Stimulated activated naive CD8-positive, alpha-beta T cell treated with anti-CD3 and anti-CD28 coated beads, Interleukin-15, Interleukin-2, amounts not matched to agents 100 ng/mL and 50 ng/mL, for 24 hours (primary cell): ENCODE results near the gene KIAA1671.

Experiments used
- H3K27ac Mint-ChIP-seq: one replicate; pipeline ENCODE4 v1.8.0; 2021; ENCODE audit warnings: mild to moderate bottlenecking, mixed read lengths
- H3K27me3 Mint-ChIP-seq: one replicate; pipeline ENCODE4 v1.8.0; 2021; ENCODE audit warnings: mixed read lengths
- H3K36me3 Mint-ChIP-seq: one replicate; pipeline ENCODE4 v1.8.0; 2021; ENCODE audit warnings: low read depth, mixed read lengths
- H3K4me1 Mint-ChIP-seq: one replicate; pipeline ENCODE4 v1.8.0; 2021; ENCODE audit warnings: low read depth, mixed read lengths
- H3K4me3 Mint-ChIP-seq: one replicate; pipeline ENCODE4 v1.8.0; 2021; ENCODE audit warnings: mild to moderate bottlenecking, mixed read lengths
- H3K9me3 Mint-ChIP-seq: one replicate; pipeline ENCODE4 v1.8.0; 2021; ENCODE audit warnings: mixed read lengths

The KIAA1671 gene

GRCh38 chr22:25064894-25065560 is 112.5 kb downstream of the KIAA1671 start:
- Mint-ChIP-seq H3K27me3 (no peaks in the 10 kb centered on the region), H3K36me3 (no peaks in the 10 kb centered on the region), H3K27ac (peak overlapping the region; percentile 40), H3K9me3 (no peaks in the 10 kb centered on the region), H3K4me1 (peaks cover 88% of the 10 kb centered on the region), H3K4me3 (no peak overlapping the region)

DNA sequence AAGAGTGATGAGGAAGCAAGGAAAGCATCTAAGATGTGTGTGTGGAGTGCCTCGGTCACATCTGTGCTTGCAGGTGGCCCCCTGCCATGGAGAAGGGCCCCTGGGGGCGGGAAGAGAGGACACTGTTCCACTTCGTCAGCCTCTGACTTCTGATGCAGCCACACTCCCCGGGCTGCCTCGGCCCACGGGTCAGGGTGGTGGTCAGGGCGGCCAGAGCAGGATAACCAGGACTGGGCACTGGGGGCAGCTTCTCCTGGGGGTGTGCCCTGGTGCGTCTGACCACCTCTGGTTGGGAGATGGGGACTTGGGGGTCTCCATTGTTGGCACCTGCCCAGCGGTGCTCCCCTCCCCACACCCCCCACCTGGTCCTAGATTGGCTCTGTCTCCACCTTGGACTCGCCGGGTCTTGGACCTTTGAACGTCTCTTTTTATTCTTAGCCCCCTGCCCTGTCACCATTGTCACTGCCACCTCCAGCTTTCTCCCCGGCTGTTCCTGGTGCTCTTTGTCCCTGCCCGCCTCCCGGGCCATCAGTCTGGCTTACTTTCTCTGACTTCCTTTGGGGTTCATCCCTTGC is 114.4 kb downstream of the KIAA1671 start:
- H3K4me1 Mint-ChIP-seq, result peaks cover 88% of the 10 kb centered on the region

DNA sequence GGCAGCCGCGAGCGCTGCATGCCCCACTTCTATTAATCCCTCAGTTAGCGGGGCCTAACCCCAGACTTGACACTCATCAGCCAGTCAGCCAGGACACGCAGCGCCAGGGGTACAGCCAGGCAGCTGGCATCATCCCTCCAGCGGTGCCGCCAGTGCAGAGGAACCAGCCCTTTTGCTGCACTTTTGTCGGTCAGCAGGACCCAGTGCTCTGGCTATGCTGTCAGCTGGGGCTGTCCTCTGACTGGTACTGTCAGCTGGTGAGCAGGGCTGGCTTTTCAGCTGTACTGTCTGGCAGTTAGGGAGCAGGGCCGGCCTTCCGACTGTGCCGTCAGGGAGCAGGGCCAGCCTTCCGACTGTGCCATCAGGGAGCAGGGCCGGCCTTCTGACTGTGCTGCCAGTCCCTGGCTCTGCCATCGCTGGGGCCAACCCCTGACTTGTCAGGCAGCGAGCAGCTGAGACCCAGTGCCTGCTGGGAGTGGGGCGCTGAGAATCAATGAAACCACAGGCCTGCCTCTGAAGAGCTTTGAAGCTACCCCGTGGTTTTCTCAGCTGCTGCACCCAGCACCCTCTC is 115.4 kb downstream of the KIAA1671 start:
- no peaks in the 10 kb centered on the region for H3K27me3 Mint-ChIP-seq

More for the DNA sequence above, 114.4 kb downstream of the KIAA1671 start:
- Mint-ChIP-seq H3K27me3 (no peaks in the 10 kb centered on the region), H3K9me3 (no peaks in the 10 kb centered on the region), H3K36me3 (no peaks in the 10 kb centered on the region), H3K27ac (peak overlapping the region; percentile 90), H3K4me3 (peak overlapping the region; percentile 84)

GRCh38 chr22:25068707-25069106 is 116.2 kb downstream of the KIAA1671 start:
- Mint-ChIP-seq H3K4me1 (peaks cover 86% of the 10 kb centered on the region), H3K4me3 (peak overlapping the region; percentile 84), H3K36me3 (no peaks in the 10 kb centered on the region), H3K9me3 (no peaks in the 10 kb centered on the region), H3K27me3 (no peaks in the 10 kb centered on the region), H3K27ac (peak overlapping the region; percentile 90)

More for the DNA sequence above, 115.4 kb downstream of the KIAA1671 start:
- no peaks in the 10 kb centered on the region for H3K36me3 Mint-ChIP-seq
- peak overlapping the region; percentile 84 for H3K4me3 Mint-ChIP-seq
- peaks cover 88% of the 10 kb centered on the region for H3K4me1 Mint-ChIP-seq
- H3K27ac Mint-ChIP-seq, result peak overlapping the region; percentile 90
- H3K9me3 Mint-ChIP-seq, result no peaks in the 10 kb centered on the region

DNA sequence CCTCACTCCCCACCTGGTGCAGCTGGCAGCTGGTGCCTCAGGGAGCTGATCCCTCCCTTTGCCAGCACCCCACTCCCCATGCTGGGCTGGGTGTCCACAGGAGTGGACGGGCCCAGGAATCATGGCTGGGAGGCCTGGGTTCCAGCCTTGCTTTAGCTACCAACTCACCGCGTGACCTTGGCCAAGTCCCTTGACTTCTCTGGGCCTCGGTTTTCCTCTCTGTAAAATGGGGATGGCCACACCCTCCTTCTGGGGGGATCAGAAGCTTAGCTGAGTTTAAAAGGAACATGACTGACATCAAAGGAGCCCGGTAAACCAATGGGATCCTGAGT is 116.9 kb downstream of the KIAA1671 start:
- H3K9me3 Mint-ChIP-seq, result no peaks in the 10 kb centered on the region
- H3K4me1 Mint-ChIP-seq, result peaks cover 83% of the 10 kb centered on the region
- H3K4me3 Mint-ChIP-seq, result peak overlapping the region; percentile 84
- H3K27ac Mint-ChIP-seq, result peak overlapping the region; percentile 89
- H3K27me3 Mint-ChIP-seq, result no peaks in the 10 kb centered on the region
- no peaks in the 10 kb centered on the region for H3K36me3 Mint-ChIP-seq

DNA sequence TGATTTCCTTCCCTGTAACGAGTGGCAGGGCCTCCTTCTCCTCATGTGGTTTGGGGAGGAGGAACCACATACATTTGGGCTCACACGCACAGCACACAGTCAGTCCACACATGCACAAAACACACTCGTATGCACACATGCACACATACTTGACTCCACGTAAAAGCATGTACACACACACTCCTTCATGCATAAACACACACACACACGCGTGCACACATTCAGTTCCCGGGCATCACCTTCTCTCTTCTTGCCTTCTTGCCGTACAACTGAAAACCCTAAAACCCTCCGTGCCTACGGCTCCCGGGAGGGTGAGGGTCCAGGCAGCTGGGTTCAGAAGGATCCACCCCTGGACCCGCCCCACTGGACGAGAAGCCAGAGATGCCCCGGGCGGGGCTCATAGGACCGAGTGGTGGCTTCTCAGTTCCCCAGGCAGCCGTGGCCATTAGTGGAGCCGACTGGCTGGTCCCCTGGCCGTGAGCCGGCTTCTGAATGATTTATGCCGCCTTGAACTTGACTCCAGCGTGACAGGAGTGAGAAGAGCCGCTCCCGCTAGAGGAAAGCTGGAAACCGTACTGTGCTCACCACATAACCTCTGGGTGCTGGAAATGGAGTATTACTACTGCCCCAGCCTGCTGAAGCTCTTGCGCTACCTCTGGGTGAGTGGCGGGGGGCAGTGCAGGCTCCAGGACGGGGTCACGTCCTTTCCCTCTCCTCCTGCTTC is 117.4 kb downstream of the KIAA1671 start:
- Mint-ChIP-seq H3K4me3 (peak overlapping the region; percentile 84), H3K27me3 (no peaks in the 10 kb centered on the region), H3K36me3 (no peaks in the 10 kb centered on the region), H3K9me3 (no peaks in the 10 kb centered on the region), H3K27ac (peak overlapping the region; percentile 89), H3K4me1 (peaks cover 84% of the 10 kb centered on the region)

GRCh38 chr22:25070956-25071355 is 118.4 kb downstream of the KIAA1671 start:
- Mint-ChIP-seq H3K4me1 (peaks cover 91% of the 10 kb centered on the region), H3K4me3 (peak overlapping the region; percentile 84), H3K36me3 (no peaks in the 10 kb centered on the region), H3K27ac (peak overlapping the region; percentile 89), H3K27me3 (no peaks in the 10 kb centered on the region), H3K9me3 (no peaks in the 10 kb centered on the region)

DNA sequence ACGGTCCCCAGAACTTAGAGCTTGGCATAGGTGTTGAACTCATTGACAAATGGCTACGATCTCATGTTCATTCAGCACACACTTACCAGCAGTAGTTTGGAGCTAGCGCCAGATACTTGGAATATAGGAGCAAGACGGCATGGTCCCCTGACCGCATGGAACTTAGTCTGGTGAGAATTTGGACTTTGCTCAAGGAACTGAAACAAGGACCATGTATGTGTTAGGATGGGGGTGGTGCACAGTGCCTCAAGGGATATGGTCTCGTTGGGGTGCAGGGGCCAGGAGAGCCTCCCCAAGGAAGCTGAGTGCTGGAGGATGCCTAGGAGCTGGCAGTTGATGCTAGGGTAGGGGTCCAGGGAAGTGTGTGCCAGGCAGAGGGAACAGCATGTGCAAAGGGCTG is 119.2 kb downstream of the KIAA1671 start:
- no peaks in the 10 kb centered on the region for H3K9me3 Mint-ChIP-seq
- no peak overlapping the region for H3K27ac Mint-ChIP-seq
- H3K36me3 Mint-ChIP-seq, result no peaks in the 10 kb centered on the region
- H3K4me3 Mint-ChIP-seq, result peak overlapping the region; percentile 84
- H3K4me1 Mint-ChIP-seq, result peaks cover 93% of the 10 kb centered on the region
- no peaks in the 10 kb centered on the region for H3K27me3 Mint-ChIP-seq

- H3K4me1 Mint-ChIP-seq, result peaks cover 93% of the 10 kb centered on the region
- peak overlapping the region; percentile 34 for H3K27ac Mint-ChIP-seq
- H3K27me3 Mint-ChIP-seq, result no peaks in the 10 kb centered on the region
- H3K36me3 Mint-ChIP-seq, result no peaks in the 10 kb centered on the region
- peak overlapping the region; percentile 24 for H3K4me3 Mint-ChIP-seq
- no peaks in the 10 kb centered on the region for H3K9me3 Mint-ChIP-seq
These were observed 119.9 kb downstream of the KIAA1671 start for GRCh38 chr22:25072406-25072805.

DNA sequence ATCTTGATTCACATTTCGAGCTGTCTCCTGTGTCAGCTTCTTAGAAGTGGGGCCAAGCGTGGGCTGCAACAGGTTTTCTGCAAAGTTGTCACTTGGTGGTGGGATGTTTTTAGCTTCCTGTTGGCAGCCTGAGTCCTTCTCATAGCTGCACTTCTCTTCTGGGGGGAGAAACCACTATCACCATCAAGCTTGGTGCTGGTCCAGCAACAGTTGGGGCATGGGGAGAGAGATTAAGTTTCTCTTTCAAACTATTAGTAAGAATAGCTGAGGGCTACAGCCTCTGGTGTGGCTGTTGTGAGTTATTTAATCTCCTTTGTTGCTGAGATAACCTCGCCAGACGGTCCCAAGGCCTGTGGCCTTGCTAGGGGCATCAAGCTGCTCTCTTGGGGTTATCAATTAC is 123.8 kb downstream of the KIAA1671 start:
- H3K27ac Mint-ChIP-seq, result peak overlapping the region; percentile 78

GRCh38 chr22:25077056-25077455 is 124.5 kb downstream of the KIAA1671 start:
- peaks cover 77% of the 10 kb centered on the region for H3K4me1 Mint-ChIP-seq
- no peaks in the 10 kb centered on the region for H3K9me3 Mint-ChIP-seq
- H3K27me3 Mint-ChIP-seq, result no peaks in the 10 kb centered on the region
- H3K36me3 Mint-ChIP-seq, result no peaks in the 10 kb centered on the region
- H3K27ac Mint-ChIP-seq, result peak overlapping the region; percentile 78
- peak overlapping the region; percentile 42 for H3K4me3 Mint-ChIP-seq

More for the DNA sequence above, 123.8 kb downstream of the KIAA1671 start:
- no peaks in the 10 kb centered on the region for H3K36me3 Mint-ChIP-seq
- peaks cover 77% of the 10 kb centered on the region for H3K4me1 Mint-ChIP-seq
- H3K9me3 Mint-ChIP-seq, result no peaks in the 10 kb centered on the region
- H3K27me3 Mint-ChIP-seq, result no peaks in the 10 kb centered on the region
- peak overlapping the region; percentile 42 for H3K4me3 Mint-ChIP-seq

GRCh38 chr22:25077964-25078363 is 125.4 kb downstream of the KIAA1671 start:
- H3K27ac Mint-ChIP-seq, result no peak overlapping the region
- H3K4me3 Mint-ChIP-seq, result no peak overlapping the region
- no peaks in the 10 kb centered on the region for H3K9me3 Mint-ChIP-seq
- H3K36me3 Mint-ChIP-seq, result no peaks in the 10 kb centered on the region
- peaks cover 74% of the 10 kb centered on the region for H3K4me1 Mint-ChIP-seq
- no peaks in the 10 kb centered on the region for H3K27me3 Mint-ChIP-seq

DNA sequence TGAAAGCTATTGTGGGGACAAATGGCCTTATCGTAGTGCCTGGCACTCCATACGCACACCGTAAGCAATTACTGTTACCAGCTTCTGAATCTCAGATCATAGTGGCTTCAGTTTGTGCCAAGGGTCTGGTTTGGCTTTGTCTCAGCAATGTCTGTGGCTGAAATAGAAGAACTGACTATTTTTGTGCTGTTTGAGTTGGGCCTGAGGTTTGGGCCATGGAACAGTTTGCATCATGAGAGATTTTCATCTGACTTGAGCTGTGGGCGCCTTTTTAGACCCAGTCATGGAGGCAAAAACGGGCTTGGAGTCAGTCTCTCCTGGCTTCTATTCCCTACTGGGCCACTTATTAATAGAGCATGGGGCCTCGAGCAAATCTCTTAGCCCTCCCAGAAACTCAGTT is 126.1 kb downstream of the KIAA1671 start:
- Mint-ChIP-seq H3K9me3 (no peaks in the 10 kb centered on the region), H3K4me3 (no peak overlapping the region), H3K27ac (peak overlapping the region; percentile 11), H3K4me1 (peaks cover 74% of the 10 kb centered on the region), H3K27me3 (no peaks in the 10 kb centered on the region), H3K36me3 (no peaks in the 10 kb centered on the region)

DNA sequence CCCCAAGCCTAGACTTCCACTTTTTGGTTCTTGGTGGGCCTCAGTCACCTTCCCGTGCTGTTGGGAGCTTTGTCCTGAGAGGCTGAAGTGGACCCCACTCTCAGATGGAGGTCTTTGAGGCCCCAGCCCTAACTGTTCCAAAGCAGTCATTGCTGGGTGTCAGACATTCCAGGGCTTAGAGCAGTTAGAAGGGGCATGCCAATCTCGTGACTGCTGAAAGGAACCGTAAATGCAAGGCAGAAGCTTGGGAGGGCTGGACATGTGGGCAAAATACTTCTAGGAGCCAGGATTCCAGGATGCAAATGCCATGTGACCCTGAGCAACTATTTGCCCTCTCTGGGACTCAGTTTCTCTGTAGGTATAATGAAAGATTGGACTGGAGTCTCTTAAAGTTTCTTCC is 128.3 kb downstream of the KIAA1671 start:
- no peak overlapping the region for H3K27ac Mint-ChIP-seq

GRCh38 chr22:25081409-25081824 is 128.9 kb downstream of the KIAA1671 start:
- H3K27me3 Mint-ChIP-seq, result no peaks in the 10 kb centered on the region
- H3K9me3 Mint-ChIP-seq, result no peaks in the 10 kb centered on the region
- H3K4me3 Mint-ChIP-seq, result no peak overlapping the region
- H3K4me1 Mint-ChIP-seq, result peaks cover 71% of the 10 kb centered on the region
- no peak overlapping the region for H3K27ac Mint-ChIP-seq
- H3K36me3 Mint-ChIP-seq, result no peaks in the 10 kb centered on the region

More for the DNA sequence above, 128.3 kb downstream of the KIAA1671 start:
- no peaks in the 10 kb centered on the region for H3K9me3 Mint-ChIP-seq
- H3K27me3 Mint-ChIP-seq, result no peaks in the 10 kb centered on the region
- H3K4me3 Mint-ChIP-seq, result no peak overlapping the region
- H3K4me1 Mint-ChIP-seq, result peaks cover 71% of the 10 kb centered on the region
- H3K36me3 Mint-ChIP-seq, result no peaks in the 10 kb centered on the region
